Measurements from ENCODE around the gene TTC7B.

DNA sequence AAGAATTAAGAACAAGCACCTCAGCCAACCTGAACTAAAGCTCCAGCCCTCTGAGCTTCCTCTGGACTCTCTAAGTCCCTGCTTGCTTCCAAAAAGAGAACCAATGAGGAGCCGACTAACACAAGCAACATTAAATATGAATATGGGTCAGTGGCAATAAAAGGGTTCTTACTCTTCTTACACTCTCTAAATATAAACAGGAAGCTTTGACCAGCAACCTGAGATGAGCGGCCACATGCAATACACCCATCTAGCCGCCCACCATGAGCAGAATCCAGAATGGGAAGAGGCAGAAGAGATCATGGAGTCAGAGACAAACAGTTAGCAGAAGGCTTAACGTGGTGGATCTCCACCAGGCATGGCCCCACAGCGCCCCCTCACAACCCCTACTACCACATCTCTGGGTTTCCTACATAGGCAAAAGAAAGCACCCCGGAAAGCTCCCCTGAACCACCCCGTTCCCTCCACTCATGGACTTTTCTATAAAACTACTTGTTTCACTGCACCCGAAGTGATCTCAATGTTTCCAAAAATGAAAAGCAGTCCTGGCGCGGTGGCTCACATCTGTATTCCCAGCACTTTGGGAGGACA, 59.4 kb downstream of the TTC7B start:
- TF ChIP-seq EZH2 (IDR thresholded peaks at IDR 0.05): no peak
- TF ChIP-seq, protein P1, sequence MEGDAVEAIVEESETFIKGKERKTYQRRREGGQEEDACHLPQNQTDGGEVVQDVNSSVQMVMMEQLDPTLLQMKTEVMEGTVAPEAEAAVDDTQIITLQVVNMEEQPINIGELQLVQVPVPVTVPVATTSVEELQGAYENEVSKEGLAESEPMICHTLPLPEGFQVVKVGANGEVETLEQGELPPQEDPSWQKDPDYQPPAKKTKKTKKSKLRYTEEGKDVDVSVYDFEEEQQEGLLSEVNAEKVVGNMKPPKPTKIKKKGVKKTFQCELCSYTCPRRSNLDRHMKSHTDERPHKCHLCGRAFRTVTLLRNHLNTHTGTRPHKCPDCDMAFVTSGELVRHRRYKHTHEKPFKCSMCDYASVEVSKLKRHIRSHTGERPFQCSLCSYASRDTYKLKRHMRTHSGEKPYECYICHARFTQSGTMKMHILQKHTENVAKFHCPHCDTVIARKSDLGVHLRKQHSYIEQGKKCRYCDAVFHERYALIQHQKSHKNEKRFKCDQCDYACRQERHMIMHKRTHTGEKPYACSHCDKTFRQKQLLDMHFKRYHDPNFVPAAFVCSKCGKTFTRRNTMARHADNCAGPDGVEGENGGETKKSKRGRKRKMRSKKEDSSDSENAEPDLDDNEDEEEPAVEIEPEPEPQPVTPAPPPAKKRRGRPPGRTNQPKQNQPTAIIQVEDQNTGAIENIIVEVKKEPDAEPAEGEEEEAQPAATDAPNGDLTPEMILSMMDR (IDR thresholded peaks at IDR 0.05): peak; percentile 39

All from neural progenitor cell (in vitro differentiated cells).